ENCODE results near the gene KRT71.
"Not testable (repeated sequence)": the region's sequence is repeated elsewhere in the genome, so short reads cannot be mapped to it uniquely, and the experiment has no call there.

KRT71 gene

DNA sequence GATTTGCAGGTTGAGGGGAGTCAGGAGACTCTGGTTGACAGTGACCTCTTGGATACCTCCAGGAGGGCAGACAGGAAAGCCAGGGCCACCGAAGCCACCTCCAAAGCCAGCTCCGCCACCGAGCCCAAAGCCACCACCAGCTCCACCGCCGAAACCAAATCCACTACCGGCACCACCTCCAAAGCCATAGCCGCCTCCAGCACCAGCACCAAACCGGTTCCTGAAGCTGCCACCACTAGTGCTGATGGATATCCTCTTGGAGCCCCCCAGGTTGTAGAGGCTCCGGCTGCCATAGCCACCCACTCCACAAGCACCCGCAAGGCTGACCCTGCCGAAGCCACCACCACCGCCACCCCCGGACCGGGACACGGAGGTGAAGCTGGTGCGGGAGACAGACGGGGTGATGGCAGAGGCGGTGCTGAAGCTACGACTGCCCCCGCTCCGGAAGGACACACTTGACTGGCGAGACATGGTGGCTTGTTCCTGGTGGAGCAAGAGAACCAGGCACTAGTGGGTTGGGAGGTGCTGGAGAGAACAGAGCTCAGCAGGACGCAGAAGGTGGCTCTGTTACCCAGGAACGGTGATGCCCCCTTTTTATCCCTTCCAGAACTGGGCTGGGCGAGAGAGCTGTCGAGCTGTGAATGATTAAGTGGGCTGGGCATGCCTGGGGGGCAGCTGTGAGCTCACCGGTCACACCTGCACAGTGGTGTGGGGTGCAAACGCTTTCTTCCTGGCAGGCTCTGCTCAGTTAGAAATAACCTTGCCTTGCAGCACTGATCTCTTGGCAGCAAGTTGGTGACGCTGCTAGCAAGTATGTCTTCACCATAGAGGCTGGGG, 32.9 kb downstream of the KRT71 start, which contains the start of gene KRT5:
Gene KRT5 (minus strand): TSS at position 569 of the 837 bp plus-strand sequence. CDS start 98 bp downstream, at position 471.
- no peak for DNase-seq

DNA sequence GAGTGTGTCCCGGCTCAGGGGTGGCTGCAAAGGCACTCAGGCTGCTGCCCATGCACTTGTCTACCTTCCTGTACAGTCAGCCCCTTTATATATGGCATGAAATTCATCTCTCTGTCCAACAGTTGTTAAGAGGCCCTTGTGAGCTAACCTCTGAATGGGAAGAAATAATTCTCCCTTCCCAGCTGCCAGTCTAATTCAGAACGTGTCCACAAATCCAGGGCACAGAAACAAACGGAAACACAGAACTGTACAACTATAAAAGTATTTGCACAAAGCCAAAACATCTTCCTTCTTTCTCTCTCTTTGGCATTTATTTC, 33.6 kb downstream of the KRT71 start:
- no peak for DNase-seq

DNA sequence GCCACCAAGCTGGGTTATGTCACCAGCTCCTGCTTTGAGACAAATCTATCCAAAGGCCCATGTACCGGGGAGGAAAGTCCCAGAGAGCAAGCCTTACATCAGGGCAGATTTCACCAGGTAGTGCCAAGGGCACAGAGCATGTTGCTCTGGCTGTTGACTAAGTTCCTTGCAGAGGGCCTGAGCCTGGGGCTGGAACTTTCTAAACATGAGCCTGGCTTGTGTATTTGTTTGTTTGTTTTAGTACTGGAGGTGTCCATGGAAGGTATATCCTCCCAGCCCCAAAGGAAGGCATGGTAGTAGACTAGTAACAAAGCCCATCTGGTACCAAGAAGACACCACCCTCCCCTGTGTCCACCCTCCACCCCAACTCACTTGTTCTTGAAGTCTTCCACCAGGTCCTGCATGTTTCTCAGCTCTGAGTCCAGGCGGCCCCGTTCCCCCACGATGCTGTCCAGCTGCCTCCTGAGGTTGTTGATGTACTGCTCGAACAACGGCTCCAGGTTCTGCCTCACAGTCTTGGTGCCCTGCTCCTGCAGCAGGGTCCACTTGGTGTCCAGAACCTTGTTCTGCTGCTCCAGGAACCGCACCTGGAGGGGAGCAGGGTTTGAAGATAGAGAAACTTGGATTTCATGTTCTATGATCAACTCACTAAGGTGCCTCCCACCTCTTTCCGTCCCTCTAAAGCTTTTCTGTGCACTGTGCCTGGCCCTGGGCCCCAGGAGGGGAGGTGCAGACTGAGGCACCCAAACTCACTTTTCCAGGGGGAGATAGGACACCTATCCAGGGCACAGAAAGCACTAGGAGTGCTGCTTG, 34.2 kb downstream of the KRT71 start:
- DNase-seq, result no peak

DNA sequence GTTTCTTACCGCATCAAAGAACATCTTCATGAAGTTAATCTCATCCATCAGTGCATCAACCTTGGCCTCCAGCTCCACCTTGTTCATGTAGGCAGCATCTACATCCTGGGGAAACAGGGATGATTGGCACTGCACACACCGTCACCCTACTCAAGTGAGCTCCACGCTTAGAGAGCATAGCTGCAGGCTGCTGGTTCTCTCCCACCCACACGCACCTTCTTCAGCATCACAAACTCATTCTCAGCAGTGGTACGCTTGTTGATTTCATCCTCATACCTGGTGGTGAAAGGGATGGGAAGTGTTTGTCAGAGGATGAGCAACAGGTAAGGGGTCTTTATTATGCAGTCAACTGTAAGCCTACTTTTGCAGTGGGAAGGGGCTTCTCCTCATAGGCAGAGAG, 35.1 kb downstream of the KRT71 start:
- no peak for DNase-seq

DNA sequence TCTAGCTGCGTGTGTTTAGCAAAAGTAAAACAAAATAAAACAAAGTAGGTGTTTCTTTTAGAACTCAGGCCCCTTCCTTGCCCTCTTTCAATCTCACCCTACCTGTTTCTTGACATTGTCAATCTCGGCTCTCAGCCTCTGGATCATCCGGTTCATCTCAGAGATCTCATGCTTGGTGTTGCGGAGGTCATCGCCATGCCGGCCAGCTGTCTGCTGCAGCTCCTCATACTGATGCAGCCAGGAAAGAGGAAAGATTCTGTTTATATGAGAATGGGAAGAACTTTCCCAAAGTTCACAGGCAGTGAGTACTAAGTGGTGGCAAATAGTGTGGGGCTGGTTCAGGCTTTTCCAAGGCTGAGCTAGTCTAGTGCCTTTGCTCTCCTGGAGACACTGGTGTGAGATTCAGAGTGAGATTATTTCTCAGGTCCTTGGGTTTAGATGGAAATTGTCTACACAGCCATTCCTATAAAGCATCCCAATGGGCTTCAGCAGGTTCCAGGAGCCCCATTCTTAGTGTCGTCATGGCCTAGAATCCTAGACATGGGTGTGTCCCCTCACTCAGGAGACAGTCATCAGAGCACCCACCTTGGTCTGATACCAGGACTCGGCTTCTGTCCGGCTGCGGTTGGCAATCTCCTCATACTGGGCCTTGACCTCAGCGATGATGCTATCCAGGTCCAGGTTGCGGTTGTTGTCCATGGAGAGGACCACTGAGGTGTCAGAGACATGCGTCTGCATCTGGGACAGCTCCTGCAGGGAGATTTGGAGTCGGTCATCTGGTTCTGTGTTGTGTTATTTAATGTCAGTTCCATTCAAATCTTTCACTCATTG, 35.7 kb downstream of the KRT71 start:
- no peak for DNase-seq

DNA sequence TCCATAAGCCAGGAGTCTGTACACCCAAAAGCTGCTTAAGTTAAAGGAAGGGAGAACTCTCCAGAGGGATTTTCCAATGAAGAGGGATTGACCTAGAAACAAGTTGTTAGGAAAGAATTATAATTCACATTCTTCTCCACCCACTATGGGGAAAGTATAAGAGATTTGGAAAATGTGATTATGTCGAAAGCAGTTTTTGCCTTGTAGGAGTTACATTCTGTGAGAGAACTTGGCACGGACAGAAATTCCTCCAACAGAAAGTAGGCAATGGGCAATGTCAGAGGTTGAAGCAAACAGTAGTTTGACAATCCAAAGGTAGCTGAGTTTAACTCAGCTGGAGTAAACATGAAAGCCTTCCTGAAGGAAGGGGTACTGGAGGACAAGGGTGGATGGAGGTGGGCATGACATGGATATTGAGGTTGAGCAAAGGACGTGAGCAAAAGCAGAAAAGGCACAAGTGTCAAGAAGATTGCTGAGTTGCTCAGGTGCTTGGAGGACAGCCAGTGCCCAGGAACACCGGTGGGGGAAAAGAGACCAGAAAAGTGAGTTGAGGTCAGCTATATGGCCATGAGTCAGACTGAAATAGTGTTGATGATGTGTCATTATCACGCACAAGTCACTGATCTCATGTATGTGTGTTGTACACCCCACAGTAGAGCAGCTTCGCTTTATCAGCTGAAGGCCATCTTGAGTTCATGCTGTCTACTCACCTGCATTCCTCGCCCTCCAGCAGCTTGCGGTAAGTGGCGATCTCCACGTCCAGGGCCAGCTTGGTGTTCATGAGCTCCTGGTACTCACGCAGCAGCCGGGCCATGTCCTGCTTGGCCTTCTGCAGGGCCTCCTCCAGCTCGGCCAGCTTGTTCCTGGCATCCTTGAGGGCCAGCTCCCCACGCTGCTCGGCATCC, 36.8 kb downstream of the KRT71 start:
- DNase-seq, result no peak

DNA sequence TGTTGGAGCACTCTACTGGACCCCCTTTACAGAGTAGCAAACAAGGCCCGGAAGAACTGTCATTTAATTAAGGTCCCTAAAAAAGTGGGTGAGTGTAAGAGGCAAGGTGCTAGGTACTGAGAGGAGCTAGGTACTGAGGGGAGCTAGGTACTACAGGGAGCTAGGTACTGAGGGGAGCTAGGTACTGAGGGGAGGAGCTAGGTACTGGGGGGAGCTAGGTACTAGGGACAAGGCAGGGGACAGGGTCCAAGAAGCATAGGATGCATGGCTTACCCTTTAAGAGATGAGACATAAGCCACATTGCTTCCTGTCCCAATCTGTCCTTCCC, 37.7 kb downstream of the KRT71 start:
- no peak for DNase-seq

DNA sequence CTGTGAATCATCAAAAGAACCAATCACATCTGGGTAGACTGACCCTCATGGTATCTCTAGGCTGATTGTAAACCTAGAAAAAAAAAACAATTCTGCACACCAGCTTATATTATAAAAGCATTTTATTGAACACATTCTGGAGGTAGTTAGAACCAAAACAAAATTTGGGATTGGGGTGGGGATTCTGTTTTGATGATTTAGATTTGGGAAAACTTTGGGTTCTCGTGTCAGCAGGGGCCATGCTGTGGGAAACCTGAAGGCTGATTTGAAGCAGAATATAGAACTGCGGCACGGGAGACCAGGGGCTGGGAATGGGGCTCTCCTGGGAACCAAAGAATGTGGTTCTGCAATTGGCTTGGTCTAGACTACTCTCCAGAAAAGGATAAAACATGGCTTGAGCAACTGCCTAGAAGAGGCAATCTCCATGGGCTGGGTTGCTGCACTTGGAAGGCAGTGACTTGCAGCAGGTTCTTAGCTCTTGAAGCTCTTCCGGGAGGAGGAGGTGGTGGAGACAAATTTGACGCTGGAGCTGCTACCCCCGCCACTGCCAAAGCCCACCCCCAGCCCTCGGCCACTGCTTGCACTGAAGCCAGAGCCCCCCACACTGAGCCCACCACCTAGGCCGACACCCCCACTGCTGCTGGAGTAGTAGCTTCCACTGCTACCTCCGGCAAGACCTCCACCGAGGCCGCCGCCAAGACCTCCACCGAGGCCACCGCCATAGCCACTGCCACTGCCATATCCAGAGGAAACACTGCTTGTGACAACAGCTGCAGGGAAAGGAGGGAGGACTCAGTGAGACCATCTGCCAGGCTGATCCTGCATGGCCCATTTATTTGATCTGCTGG, 38.2 kb downstream of the KRT71 start:
- no peak for DNase-seq

DNA sequence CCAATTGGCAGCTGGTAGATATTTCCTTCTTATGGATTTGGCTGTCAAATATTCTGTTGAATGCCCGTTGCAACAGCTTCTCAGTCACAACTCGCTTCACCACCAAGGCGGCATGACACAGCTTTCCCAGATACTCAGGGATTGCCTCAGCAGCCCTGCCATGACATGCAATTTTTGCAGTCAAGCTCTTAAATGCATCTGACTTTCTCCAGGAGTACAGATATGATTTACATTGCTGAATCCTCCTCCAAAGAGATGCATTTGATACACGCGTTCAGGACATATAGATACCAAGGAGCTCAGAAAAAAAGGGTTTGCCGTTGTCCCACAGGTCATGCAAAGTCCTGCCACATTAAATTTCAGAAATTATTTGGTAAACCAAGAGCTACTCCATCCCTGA, 39.2 kb downstream of the KRT71 start:
- no peak for DNase-seq

DNA sequence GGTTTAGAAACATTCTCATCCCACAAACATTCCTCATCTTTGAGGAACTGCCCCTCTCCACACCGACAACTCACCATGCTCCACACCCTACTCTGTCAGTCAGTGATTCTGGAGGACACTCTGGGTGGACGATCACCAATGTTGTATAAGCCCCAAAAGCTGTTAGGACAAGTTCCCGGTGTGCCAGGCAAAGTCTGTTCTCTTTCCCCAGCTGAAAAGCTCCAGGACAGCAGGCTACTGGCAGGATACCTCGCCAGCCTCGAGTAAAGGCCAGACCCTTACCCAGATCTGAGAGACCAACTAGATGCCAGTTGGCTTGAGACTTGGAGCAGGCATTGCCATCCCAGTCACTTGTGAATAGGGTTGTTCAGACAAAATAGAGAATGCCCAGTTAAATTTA, 44.7 kb downstream of the KRT71 start:
- no peak for DNase-seq

DNA sequence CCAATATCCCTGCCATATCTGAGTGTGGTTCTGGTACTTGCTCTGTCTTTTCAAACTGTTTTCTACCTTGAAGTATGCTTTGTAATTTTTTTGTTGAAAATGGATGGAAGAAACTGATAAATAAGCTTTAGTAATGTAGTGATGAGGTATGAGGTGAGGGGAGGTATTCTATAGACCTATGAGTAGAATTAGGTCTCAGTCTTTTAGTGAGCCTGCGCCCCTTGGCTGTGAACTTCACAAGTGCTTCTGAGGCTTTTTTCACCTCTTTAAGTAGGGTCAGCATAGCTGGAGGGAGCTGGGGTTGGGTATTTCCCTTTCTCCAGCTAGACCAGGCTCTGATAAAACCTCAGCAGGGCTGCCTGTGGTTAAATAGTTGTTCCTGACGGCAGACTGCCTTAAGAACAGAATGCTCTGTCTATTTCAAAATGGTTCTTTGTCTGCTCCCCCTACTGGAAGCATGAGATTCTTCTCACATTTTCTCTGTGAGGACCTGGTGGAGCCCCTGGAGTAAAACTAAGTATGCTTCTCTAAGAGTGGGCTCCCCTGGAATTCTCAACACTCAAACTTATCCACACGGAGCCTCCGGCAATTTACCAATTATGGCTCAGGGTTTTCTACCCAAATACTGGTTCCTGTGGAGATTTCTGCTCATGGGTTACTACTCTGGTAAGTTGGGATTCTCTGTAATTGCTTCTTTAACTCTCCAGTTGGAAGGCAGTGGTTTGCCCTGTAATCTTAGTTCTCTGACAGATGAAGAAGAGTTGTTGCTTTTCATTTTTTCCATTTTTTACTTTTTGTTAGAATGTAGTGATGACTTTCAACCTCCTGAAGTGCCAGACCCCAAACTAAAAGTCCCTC, 45.9 kb downstream of the KRT71 start:
- DNase-seq, result peak in 1 of 6 experiments; percentile 9

DNA sequence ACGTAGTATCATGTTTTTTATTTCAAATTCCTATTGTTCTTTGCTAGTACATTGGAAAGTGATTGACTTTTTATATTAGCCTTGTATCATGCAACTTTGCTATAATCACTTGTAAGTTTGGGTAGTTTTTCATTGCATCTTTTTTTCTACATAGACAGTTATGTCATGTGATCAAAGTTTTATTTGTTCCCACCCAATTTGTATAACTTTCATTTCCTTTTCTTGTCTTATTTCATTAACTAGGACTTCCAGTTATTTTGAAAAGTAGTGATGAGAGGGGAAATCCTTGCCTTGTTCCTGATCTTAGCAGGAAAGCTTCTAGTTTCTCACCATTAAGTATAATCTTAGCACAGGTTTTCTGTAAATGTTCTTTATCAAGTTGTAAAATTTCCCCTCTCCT, 50.1 kb downstream of the KRT71 start:
- DNase-seq, result no peak

DNA sequence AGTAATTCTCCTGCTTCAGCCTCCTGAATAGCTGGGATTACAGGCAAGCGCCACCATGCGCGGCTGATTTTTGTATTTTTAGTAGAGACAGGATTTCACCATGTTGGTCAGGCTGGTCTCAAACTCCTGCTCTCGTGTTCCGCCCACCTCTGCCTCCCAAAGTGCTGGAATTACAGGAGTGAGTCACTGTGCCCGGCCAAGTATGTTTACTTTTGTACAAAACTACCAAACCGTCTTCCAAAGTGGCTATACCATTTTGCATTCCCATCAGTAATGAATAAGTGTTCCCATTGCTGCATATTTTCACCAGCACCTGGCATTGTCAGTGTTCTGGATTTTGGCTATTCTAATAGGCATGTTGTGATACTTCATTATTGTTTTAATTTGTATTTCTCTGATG, 51.5 kb downstream of the KRT71 start:
- no peak for DNase-seq

DNA sequence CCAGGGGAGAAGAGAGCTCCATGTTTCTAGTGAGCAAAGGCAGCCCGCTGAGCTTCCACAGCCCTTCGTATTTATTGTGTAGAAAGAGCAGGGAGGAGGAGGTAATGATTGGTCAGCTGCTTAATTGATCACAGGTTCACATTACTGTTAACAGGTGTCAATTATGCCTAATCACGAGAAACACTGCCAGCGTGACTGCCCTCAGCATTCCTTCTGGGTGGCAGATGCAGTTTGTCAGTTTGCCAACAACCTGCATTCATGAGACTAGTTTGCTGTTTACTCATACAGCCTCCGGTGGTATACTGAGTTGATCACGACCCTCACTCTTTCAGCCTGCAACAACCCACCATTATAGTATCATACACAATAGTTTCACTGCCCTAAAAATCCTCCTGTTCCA, 52.4 kb downstream of the KRT71 start:
- DNase-seq, result not testable (repeated sequence)

DNA sequence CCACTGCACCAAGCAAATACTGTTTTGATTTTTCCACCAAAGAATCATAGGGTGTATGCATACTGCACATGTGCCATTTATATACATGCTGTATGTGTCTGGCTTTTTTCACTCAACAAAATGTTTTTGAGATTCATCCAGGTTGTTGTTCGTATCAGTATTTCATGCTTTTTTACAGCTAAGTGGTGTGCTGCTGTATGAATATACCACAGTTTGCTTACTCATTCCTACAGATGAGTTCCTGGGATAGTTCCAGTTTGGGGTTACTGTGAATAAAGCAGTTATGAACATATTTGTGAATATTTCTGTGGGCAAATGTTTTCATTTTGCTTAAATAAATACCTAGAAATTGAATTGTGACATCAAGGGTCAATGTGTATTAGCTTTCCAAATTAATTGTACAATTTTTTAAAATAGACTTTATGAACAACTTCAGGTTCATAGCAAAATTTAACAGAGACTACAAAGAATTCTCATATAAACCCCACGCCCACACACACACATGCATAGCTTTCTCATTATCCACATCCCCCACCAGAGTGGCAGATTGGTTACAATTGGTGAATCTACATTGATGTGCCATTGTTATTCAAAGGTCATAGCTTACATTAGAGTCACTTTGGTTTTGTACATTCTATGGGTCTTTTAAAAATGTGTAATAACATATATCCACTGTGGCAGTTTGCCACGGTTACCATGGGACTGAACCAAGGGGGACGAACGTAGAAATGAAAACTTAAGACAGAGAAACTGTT, 53.0 kb downstream of the KRT71 start:
- no peak for DNase-seq

DNA sequence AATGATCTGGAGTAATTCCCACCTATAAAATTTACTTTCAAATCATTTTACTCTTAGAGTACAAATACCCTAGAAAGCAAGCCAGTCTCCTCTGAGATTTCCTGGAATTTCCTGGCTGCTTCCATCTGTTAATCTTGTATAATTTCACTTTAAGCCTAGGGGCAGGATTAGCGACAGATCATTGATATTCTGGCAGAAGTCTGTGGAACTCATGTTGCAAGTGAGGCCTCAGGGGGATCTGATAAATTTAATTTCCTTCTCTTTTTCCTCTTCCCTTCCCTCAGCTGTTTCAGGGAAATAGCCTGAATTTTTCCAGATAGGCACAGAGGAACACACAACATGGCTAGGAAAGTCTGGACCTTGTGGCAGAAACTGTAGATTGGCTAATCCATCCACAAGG, 54.0 kb downstream of the KRT71 start:
- DNase-seq, result no peak

DNA sequence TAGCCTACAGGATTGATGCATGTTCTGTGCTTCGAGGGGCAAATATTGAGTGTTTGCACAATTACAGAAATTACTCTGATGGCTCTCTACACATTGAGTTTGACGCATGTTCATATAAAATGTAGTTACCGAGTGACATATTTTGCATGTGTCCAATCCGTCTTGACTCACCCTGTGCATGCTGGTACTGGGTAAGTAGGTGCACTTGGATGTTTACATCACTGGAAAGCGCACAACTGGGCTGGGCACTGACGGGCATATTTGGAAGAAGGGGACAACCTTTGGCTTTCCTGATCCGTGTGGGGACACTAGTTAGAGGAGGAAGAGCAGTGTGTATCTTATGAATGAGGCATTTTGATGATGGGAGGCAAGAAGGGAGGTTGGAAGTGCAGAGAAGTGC, 55.0 kb downstream of the KRT71 start:
- no peak for DNase-seq

DNA sequence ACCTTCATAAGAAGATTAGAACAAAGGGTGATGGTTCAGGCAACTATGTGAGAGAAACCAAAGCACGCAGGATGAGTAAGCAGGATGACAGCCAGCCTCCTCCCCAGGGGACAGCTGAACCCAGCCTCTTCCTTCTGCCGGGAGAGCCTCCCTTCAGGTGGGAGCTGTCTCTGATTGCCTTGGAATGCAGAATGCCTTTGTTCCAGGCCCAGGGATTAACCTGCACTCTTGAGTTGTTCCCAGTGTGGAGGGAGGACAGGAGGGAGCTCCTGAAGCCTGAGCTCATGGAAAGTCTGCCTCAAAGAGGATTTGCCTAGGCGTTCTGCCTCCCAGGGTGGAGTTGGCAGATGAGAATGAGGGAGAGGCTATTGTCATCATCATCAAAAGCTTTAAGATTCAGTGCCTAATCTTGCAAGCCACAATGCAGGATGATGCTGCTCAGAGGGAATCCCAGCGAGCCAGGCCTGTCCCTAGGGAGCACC, 56.3 kb downstream of the KRT71 start:
- DNase-seq, result no peak

DNA sequence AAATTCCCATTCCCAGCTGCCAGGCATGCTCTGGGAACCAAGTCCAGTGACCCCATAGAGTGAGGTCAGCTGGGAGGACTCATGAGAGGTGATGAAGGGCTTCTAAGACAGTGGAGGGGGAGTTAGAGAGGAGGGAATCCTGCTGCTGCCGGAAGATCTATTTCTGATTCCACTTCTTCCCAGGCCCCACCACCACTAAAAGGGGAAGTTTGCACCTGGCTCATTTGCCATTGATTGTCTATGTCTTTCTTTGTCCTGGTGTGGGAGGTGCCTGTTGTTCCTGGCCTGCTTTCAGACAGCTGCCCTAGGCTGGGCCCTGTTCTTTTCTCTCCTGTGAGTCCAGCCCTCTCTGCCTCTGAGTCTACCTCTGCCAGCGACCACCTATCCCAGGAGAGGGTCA, 56.9 kb downstream of the KRT71 start:
- no peak for DNase-seq

DNA sequence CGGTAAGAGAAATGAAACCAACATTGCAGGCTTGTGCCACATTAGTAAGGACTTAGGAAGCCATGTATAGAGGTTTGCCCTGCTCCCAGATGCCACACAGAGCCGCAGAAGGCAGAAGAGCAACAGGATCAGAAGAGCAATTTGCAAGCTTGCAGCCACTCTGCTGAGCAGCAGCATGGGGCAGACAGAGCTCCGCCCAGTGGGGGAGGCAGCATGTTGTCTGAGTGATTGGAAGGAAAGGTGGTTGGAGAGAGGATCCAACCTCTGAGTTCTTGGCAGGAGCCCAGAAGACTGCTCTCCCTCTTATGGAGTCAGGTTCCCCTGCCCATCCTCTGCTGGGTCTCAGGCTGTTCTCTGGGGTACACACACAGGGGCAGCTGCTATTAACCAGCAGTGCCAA, 57.6 kb downstream of the KRT71 start:
- no peak for DNase-seq

Data from stimulated activated naive CD4-positive, alpha-beta T cell (primary cell).